Measurements from ENCODE around the gene ASB2. TPM values are rescaled to one million over a fixed set of nuclear protein-coding genes. Genes with fewer than 3 reads are reported as not detected.

The ASB2 gene, protein sequence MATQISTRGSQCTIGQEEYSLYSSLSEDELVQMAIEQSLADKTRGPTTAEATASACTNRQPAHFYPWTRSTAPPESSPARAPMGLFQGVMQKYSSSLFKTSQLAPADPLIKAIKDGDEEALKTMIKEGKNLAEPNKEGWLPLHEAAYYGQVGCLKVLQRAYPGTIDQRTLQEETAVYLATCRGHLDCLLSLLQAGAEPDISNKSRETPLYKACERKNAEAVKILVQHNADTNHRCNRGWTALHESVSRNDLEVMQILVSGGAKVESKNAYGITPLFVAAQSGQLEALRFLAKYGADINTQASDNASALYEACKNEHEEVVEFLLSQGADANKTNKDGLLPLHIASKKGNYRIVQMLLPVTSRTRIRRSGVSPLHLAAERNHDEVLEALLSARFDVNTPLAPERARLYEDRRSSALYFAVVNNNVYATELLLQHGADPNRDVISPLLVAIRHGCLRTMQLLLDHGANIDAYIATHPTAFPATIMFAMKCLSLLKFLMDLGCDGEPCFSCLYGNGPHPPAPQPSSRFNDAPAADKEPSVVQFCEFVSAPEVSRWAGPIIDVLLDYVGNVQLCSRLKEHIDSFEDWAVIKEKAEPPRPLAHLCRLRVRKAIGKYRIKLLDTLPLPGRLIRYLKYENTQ
- total RNA-seq = 58.6 TPM

GRCh38 chr14:93976477-93977057 lies at the start of gene ASB2:
Gene ASB2, minus strand, starts transcription at chr14:93976570. Its CDS starts 12,031 bp downstream, at chr14:93964539.
- no peaks in the 10 kb centered on the region for H3K9me3 ChIP-seq
- intact Hi-C loops (cut with DNase I) = loop anchor here (1.0 to 2.0 kb wide), 3 partner anchors 11 to 18 kb away; no protein-coding TSS in a partner anchor
- no peaks in the 10 kb centered on the region for H3K36me3 ChIP-seq
- no peak for DNase-seq (ENCODE audit: low spot score in 2 of 2)
- peak within 1 kb of the TSS; percentile 95 for H3K27ac ChIP-seq
- no peak for TF ChIP-seq CTCF (IDR thresholded peaks at IDR 0.05)
- no peaks in the 10 kb centered on the region for H3K27me3 ChIP-seq
- peak within 1 kb of the TSS; percentile 48 to 68 for H3K4me3 ChIP-seq
- H3K4me1 ChIP-seq = peaks cover 6 to 43% of the 10 kb centered on the region in 2 donors

GRCh38 chr14:94025720-94026119 lies 49.4 kb upstream of the ASB2 start:
- no peak for TF ChIP-seq CTCF (IDR thresholded peaks at IDR 0.05)
- intact Hi-C loops (cut with DNase I) = loop anchor here (1.0 to 10.0 kb wide), 4 partner anchors 55 to 251 kb away; partner anchors contain the start of genes IFI27L2 and PPP4R4
- no peak for DNase-seq (ENCODE audit: low spot score in 2 of 2)

GRCh38 chr14:94024549-94024948 lies 48.2 kb upstream of the ASB2 start:
- H3K27ac ChIP-seq = no peak overlapping the region
- peaks cover 0 to 3% of the 10 kb centered on the region in 2 donors for H3K4me1 ChIP-seq
- no peak for TF ChIP-seq CTCF (IDR thresholded peaks at IDR 0.05)
- no peak for DNase-seq (ENCODE audit: low spot score in 2 of 2)
- no peaks in the 10 kb centered on the region for H3K27me3 ChIP-seq
- no peaks in the 10 kb centered on the region for H3K36me3 ChIP-seq
- H3K9me3 ChIP-seq = no peaks in the 10 kb centered on the region
- no peak overlapping the region for H3K4me3 ChIP-seq
- intact Hi-C loops (cut with DNase I) = loop anchor here (10.0 kb wide), 1 partner anchor 250 kb away; no protein-coding TSS in a partner anchor

More at GRCh38 chr14:94025720-94026119, 49.4 kb upstream of the ASB2 start:
- peaks cover 0 to 3% of the 10 kb centered on the region in 2 donors for H3K4me1 ChIP-seq
- no peaks in the 10 kb centered on the region for H3K36me3 ChIP-seq
- H3K27ac ChIP-seq = no peak overlapping the region
- H3K9me3 ChIP-seq = no peaks in the 10 kb centered on the region
- H3K27me3 ChIP-seq = no peaks in the 10 kb centered on the region
- H3K4me3 ChIP-seq = peak overlapping the region; percentile 79 to 89

GRCh38 chr14:94022532-94023411 lies 46.4 kb upstream of the ASB2 start:
- H3K27me3 ChIP-seq = no peaks in the 10 kb centered on the region
- no peak for TF ChIP-seq CTCF (IDR thresholded peaks at IDR 0.05)
- no peaks in the 10 kb centered on the region for H3K36me3 ChIP-seq
- H3K27ac ChIP-seq = no peak overlapping the region
- H3K9me3 ChIP-seq = no peaks in the 10 kb centered on the region
- H3K4me3 ChIP-seq = no peak overlapping the region
- DNase-seq (ENCODE audit: low spot score in 2 of 2) = no peak
- intact Hi-C loops (cut with DNase I) = loop anchor here (10.0 kb wide), 1 partner anchor 248 kb away; no protein-coding TSS in a partner anchor
- peaks cover 0 to 3% of the 10 kb centered on the region in 2 donors for H3K4me1 ChIP-seq

Data from ascending aorta (tissue), 2 donors.